GM04504 (cell line): ENCODE measurements around the gene ZNF664.
A peak's percentile ranks its signal among the peaks of the same experiment; 100 is the strongest.
"Not testable (repeated sequence)": the region's sequence is repeated elsewhere in the genome, so short reads cannot be mapped to it uniquely, and the experiment has no call there.

Source experiments
- DNase-seq: peaks from one replicate; pipeline ENCODE4 v3.0.0-alpha.2; 2012; ENCODE audit warnings: low read depth

ZNF664 gene

DNA sequence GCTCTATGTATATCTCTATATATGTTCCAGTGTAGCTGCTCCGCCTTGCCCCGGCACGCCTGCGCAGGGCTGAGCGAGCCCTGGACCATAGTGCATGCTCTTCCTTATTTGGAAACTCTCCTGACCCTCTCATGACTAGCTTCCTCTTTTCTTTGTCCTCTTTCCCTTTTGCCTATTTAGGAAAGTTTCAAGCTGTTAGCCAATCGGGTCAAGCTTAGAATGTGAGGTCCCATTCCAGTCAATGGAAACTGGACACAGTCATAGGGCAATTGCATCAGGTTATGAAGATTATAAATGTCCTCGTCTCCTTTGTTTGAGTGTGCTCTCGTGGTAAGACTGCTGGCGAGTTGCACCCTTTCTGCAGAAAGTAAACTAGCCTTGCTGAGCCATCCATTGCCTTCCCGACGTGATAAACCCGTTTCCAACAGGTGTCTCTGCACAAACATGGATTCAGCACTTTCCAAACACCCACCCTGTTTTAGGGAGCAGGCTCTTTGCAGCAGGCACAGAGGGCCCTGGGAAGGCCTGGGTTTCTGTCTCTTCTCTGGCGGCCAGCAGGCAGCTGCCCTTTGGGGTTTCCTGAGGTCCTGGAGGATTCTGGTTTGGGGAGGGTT is 31.3 kb upstream of the ZNF664 start:
- DNase-seq, result no peak

- peak; percentile 48 for DNase-seq
Observed at GRCh38 chr12:123942238-123942653, 30.8 kb upstream of the ZNF664 start.

DNA sequence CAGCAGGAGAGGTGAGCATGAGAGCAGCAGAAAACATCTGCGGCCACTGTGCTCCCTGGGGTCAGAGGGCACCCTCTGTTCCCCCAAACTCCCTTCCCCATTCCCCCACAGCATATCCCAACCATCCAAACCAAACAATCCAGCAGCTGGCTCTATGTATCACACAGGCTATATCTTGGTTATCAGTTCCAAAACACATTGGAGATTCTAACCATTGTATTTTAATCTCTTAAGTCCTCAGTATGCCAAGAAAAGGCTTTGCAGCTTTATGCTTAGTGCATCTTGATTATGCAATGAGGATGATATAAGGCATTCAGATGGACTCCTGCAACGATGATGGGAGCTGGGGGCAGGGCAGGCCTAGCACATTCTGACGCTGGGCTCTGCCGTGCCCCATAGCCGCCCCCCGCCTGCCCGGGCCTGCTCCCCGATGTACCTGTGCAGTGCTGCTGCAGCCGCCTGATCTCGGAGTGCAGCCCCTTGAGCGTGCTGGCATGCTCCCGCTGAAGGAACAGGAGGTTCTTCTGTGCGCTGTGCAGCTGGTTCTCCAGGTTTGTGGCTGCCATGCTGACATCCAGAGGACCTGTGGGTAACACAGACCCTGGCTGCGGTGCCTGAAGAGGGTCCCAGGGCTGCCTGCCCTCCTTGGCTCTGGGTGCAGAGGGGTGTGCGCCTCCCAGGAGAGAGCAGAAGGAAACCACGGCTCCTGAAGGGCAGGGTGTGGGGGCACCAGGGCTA is 29.9 kb upstream of the ZNF664 start:
- DNase-seq, result no peak

GRCh38 chr12:123943816-123944215 is 29.2 kb upstream of the ZNF664 start:
- DNase-seq, result no peak

DNA sequence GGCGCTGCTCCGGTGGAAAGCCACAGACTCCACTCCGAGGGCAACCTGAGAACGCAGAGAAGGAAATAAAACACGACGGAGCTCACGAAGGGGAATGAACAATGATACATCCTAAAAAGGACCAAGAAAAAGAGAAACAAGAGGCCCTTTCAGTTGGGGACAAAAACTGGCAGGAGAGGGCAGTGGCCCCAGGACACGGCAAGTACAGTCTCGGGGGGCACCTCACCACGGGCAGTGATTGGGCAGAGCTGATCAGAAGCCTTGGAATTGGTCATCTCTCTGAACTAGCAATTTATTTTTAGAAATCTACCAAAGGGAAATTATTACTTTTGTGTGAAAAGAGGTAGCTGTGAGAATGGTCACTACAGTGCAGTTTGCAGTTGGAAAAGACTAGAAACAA is 28.3 kb upstream of the ZNF664 start:
- DNase-seq, result no peak

GRCh38 chr12:123945287-123946151 is 27.5 kb upstream of the ZNF664 start:
- no peak for DNase-seq

DNA sequence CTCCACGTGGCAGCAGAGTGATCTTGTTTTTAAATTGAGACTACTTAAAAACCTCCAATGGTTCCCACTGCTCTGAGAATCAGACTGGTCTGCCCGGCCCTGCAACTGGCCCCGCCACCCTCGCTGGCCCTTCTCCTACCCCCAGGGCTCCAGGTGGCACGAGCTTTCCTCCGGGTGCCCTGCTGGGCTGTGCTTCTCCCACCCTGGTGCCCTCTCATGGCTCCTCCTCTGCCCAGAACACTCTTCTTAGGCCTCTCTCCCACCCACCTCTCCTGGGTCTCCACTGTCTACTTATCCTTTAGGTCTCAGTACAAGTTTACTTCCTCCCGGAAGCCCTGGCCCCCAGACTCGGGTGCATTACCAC is 26.9 kb upstream of the ZNF664 start:
- no peak for DNase-seq

DNA sequence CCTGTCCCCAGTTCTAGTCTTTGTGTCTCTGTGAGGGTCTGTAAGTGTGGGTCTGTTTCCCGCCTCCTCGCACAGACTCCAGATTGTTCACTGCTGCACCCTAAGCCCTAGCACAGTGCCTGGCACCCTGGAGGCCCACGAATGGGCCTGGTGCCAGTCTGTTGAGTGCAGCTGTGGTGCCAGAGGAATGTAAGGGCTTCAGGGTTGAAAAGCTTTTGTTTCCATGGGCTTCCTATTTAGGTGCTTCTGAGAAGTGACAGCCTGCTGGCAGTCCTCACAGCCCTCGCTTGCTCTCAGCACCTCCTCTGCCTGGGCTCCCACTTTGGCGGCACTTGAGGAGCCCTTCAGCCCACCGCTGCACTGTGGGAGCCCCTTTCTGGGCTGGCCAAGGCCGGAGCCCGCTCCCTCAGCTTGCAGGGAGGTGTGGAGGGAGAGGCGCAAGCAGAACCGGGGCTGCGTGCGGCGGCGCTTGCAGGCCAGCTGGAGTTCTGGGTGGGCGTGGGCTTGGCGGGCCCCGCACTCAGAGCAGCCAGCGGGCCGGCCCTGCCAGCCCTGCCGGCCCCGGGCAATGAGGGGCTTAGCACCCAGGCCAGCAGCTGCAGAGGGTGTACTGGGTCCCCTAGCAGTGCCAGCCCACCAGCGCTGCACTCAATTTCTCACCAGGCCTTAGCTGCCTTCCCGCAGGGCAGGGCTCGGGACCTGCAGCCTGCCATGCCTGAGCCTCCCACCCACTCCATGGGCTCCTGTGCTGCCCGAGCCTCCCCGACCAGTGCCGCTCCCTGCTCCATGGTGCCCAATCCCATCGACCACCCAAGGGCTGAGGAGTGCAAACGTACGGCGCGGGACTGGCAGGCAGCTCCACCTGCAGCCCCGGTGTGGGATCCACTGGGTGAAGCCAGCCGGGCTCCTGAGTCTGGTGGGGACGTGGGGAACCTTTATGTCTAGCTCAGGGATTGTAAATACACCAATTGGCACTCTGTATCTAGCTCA is 26.2 kb upstream of the ZNF664 start:
- DNase-seq, result not testable (repeated sequence)

DNA sequence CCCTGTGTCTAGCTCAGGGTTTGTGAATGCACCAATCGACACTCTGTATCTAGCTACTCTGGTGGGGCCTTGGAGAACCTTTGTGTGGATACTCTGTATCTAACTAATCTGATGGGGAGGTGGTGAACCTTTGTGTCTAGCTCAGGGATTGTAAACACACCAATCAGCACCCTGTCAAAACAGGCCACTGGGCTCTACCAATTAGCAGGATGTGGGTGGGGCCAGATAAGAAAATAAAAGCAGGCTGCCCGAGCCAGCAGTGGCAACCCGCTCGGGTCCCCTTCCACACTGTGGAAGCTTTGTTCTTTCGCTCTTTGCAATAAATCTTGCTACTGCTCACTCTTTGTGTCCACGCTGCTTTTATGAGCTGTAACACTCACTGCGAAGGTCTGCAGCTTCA is 25.5 kb upstream of the ZNF664 start:
- DNase-seq, result not testable (repeated sequence)

GRCh38 chr12:123948401-123948795 is 24.6 kb upstream of the ZNF664 start:
- no peak for DNase-seq

- DNase-seq, result no peak
Observed at GRCh38 chr12:123948796-123949769, 23.9 kb upstream of the ZNF664 start.

DNA sequence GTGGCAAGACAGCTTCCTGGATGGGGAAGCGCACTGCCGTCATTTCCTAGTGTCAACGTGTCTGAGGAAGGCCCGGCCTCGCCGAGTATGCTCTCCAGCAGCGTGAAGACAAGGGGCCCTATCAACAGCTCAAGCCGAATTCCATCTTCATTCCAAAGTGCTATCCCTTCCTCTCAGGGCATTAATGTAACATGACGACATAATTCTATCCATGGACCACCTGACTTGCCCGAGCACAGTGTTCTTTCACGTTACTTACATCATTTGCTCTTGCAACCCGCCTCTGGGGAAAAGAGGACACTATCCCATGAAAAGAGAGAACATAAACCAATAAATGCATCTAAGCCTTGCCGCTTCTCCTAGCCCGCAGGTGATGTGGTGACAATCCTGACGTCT is 23.2 kb upstream of the ZNF664 start:
- DNase-seq, result no peak

DNA sequence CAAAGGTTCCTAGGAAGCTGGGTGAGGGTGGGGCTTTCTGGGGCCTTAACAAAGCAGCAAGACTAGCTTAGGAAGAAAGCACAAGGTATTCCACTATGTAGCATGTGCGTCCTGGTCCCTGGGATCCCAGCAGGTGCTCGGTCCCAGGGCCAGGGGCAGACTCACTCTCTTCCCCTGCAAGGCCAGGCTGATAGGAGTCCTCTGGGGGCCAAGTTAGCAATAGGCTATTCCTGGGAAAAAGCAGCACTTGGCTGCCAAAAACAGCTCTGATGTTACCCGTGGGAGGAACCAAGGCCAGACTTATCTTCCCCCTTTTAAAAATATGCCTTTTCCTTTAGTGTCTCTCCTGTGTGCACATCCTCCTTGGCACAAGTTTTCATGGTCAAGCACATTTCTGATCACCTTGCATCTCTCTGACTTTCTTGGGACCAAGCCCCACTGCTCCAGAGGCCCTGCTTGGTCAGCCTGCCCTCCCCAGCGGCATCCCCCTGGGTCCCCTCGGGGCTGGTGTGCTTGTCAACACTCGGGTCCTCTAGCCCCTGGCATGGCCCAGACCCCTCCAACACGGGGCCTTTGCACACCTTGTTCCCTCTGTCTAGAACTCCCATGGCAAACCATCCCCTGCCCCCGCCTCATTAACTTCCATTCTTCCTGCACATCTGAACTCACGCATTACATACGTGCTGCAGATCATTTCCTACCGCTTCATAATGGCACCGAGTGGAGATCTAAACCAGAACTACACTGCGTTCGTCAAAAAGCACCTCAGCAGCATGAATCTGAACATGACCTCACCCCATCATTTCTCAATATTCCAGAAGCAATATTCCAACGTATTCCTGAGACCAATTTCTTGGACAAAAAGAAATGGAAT is 22.3 kb upstream of the ZNF664 start:
- no peak for DNase-seq

DNA sequence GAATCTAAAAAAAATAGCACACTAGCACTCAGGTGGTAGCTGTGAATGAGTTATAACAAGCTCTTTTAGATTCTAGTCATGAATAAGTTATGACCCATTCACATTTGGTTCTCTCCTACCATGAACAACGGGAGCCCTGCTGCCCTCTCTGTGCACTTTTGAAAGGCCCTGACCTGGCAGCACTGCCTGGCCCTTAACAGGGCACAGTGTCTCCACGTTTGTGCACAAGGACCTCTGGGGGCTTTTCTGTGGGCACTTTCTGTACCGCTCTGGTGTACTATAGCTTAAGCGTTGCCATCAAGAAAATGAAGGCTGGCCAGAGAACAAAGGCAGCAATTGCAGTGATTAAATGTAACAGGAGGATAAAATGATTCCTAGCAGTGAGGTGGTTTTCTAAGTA is 21.5 kb upstream of the ZNF664 start:
- no peak for DNase-seq

DNA sequence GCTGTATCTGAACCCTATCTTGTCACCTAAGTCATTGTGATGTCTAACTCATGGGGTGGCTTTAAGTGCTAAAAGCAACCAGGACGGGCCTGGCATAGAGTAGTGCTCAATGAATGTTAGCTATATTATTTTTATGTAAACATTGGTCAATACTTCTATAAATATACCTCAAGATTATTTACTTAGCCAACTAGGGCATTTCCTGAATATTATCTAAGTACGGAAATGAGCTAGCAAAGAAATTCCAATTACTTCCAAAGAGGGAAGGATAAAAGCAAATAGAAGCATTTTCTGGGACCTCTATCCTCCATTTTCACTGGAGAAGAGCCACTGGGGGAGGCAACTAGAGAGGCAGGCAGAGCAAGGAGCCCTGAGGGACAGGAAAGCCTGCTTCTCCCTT is 21.0 kb upstream of the ZNF664 start:
- no peak for DNase-seq

DNA sequence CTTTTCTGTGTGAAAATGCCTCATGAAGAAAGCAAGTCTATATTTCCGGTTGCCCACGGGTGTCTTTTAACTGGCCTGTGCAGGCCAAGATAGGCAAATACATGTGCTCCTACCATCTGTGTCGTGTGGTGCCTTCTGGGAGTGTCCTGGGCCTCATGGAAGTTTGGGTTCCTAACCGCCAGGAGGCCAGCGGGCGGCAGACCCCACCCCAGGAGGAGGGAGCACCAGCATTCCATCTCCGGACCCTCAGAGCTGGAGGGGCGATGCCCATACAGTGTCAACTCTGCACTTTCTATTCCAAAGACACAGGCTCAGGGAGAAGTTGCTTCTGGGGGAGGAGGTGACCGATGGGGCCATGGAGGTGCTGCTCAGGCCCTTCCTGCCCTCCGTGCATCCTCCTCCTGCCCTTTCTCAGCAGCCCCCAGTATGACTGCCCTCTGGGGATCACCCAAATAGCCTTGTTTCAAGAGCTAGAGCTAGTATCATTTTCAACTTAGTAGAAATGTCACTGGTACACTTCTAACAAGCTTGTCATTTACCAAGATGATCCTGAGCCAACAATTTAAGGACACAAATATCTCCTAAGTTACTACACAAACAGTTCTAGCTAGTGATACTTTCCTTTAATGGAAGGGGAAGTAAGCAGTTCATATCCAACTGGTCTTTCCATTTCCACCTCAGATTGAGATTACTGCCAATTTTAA is 18.2 kb upstream of the ZNF664 start:
- DNase-seq, result no peak

- no peak for DNase-seq
Observed at GRCh38 chr12:123956249-123956648, 16.8 kb upstream of the ZNF664 start.

DNA sequence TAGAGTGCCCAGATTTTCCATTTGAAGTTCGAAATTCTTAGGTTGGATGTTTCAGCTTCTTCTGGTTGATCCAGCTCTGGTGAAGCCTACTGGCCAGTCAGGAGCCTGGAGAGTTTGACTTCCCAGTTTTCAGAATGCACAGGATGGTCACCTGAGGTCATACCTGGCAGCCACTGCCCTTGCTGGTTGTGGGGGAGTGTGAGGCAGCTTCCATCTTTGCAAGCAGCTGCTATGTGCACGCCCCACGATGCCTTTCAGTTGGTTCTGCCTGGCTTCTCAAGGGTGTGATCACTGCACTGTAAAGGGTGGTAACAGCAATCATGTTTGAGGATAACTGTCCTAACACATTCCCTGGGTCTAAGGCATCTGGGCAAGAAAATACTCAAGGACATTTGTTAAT is 15.8 kb upstream of the ZNF664 start:
- DNase-seq, result no peak

GRCh38 chr12:123958462-123958861 is 14.6 kb upstream of the ZNF664 start:
- DNase-seq, result no peak
